Measurements from ENCODE around the gene PARD3. TPM values are rescaled to one million over a fixed set of nuclear protein-coding genes. Genes with fewer than 3 reads are reported as not detected.

Gene PARD3
- total and polyA plus RNA-seq, 10 of the 15 experiments (the other 5 are each of a cell fraction or from before 2014, with no cell fraction given): 2.6 to 43.1 (median 13.9) TPM

- 20% methylated on average over 7 of the region's 7 CpGs for WGBS (ENCODE audit: insufficient coverage, insufficient replicate concordance, low lambda C conversion rate, missing lambda C conversion rate)
- Histone ChIP-seq H3K4me2 (ENCODE audit: control insufficient read depth, insufficient read depth) (no peak overlapping the region), H3K27ac (ENCODE audit: control insufficient read depth, insufficient read depth) (no peak overlapping the region), H3K4me1 (ENCODE audit: control insufficient read depth, insufficient read depth, low read length) (no peaks in the 10 kb centered on the region), H2AFZ (ENCODE audit: control insufficient read depth, low read depth, low read length) (no peak overlapping the region), H4K20me1 (ENCODE audit: control insufficient read depth, insufficient read depth) (no peaks in the 10 kb centered on the region), H3K9me3 (replicated peaks; ENCODE audit: control insufficient read depth, insufficient read depth, low read length) (no peaks in the 10 kb centered on the region), H3K36me3 (ENCODE audit: control insufficient read depth in 2 of 2, insufficient read depth in 2 of 2, low read length in 1 of 2) (no peaks in the 10 kb centered on the region), H3K4me3 (no peak overlapping the region), H3K9ac (ENCODE audit: control insufficient read depth, insufficient read depth, low read length) (no peak overlapping the region), H3K27me3 (replicated peaks in 1 of 2; ENCODE audit: control insufficient read depth in 2 of 2, insufficient read depth in 2 of 2, low read length in 1 of 2) (no peaks in the 10 kb centered on the region), H3K79me2 (ENCODE audit: control insufficient read depth, insufficient read depth, low read length) (no peaks in the 10 kb centered on the region)
- FAIRE-seq (no peak), ATAC-seq (no peak; the same call in 2 of the 3 replicates), DNase-seq (ENCODE audit: low read depth, low spot score) (no peak)
- CTCF ChIA-PET: interaction anchor here (0.8 kb wide), 1 partner anchor 10 kb away, joined by 3 read pairs; no protein-coding TSS in a partner anchor
- POLR2A ChIA-PET: interaction anchor here (0.6 to 0.8 kb wide), 2 partner anchors 17 to 117 kb away, joined by 3 to 5 read pairs; no protein-coding TSS in a partner anchor
- in situ Hi-C loops (cut with MboI): no loop called here
- RAD21 ChIA-PET (ENCODE audit: unreplicated experiment): no interaction called here
- SMC1A ChIA-PET (ENCODE audit: uncharacterized antibody, unreplicated experiment): interaction anchor here (0.9 to 3.2 kb wide), 5 partner anchors 9 to 41 kb away, joined by 3 to 15 read pairs (median 3); no protein-coding TSS in a partner anchor
- intact Hi-C loops (cut with micrococcal nuclease; ENCODE audit: unreplicated experiment): no loop called here
- TF ChIP-seq SMAD1 (IDR thresholded peaks at IDR 0.05; ENCODE audit: low read depth, partially characterized antibody) (no peak), FOXM1 (IDR thresholded peaks at IDR 0.05; ENCODE audit: low read depth, low read length) (no peak), SKIL (IDR thresholded peaks at IDR 0.05; ENCODE audit: low read depth, poor library complexity, severe bottlenecking) (no peak), IKZF2 (IDR thresholded peaks at IDR 0.05) (no peak), BACH1 (IDR thresholded peaks at IDR 0.05; ENCODE audit: borderline replicate concordance) (no peak), IRF4 (IDR thresholded peaks at IDR 0.05; ENCODE audit: low read depth, low read length) (no peak), USF2 (IDR thresholded peaks at IDR 0.05; ENCODE audit: borderline replicate concordance, low read depth, low read length) (no peak)
- BruUV-seq (replicated peaks): no TSS peak
Measured at GRCh38 chr10:34473174-34474008, 341.7 kb downstream of the PARD3 start.

Data from GM12878 (cell line).